Mesodermal cell (in vitro differentiated cells): ENCODE measurements around the gene GSTT2.

ENCODE experiments used
- H3K27ac ChIP-seq: 2 replicates; pipeline ENCODE4 v1.7.0; 2013; ENCODE audit warnings: mild to moderate bottlenecking, low read depth, low read length, moderate library complexity; ENCODE audit not compliant: severe bottlenecking
- H3K36me3 ChIP-seq: 2 replicates; pipeline ENCODE4 v1.7.1; 2013; ENCODE audit warnings: mild to moderate bottlenecking, low read length, moderate library complexity; ENCODE audit not compliant: control insufficient read depth, insufficient read depth
- H3K4me1 ChIP-seq: one replicate; pipeline ENCODE4 v1.7.1; 2013; ENCODE audit warnings: mild to moderate bottlenecking, low read length; ENCODE audit not compliant: insufficient read depth, control insufficient read depth, poor library complexity, severe bottlenecking
- H3K4me3 ChIP-seq: 2 replicates; pipeline ENCODE4 v1.7.0; 2013; ENCODE audit warnings: low read length, control low read depth, mild to moderate bottlenecking; ENCODE audit not compliant: insufficient read depth, poor library complexity, severe bottlenecking; ENCODE audit errors: extremely low read depth
- H3K9me3 ChIP-seq: 2 replicates; pipeline ENCODE4 v1.7.1; 2013; ENCODE audit warnings: mild to moderate bottlenecking, low read length, moderate library complexity; ENCODE audit not compliant: control insufficient read depth
- WGBS, 2 experiments: methylation state at CpG; one replicate each; pipeline ENCODE4 v1.1.5; 2013; ENCODE audit warnings: missing lambda C conversion rate in 2 of 2; ENCODE audit not compliant: insufficient coverage in 2 of 2; 5-methylcytosine and 5-hydroxymethylcytosine counted together

Gene GSTT2

GRCh38 chr22:24001314-24001713 is 21.4 kb downstream of the GSTT2 start:
- Histone ChIP-seq H3K4me1 (peaks cover 4% of the 10 kb centered on the region), H3K36me3 (no peaks in the 10 kb centered on the region), H3K27ac (no peak overlapping the region), H3K9me3 (no peaks in the 10 kb centered on the region), H3K4me3 (no peak overlapping the region)
- WGBS, 2 experiments, result 62 to 71% methylated on average over 8 to 9 of the region's 9 CpGs

DNA sequence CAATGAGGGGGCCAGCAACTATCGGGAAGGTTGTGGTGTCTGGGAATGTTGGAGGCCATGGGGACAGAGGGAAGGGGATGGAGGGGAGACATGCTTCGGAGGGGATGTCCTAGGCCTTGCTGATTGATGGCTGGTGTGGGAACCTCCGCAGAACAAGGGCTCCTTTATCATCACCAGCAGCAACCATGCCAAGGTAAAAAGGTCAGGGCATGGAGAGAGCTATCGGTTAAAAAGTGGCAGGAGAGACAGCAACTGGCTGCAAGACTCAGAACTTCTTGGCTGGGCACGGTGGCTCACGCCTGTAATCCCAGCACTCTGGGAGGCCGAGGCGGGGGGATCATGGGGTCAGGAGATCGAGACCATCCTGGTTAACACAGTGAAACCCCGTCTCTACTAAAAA is 22.3 kb downstream of the GSTT2 start:
- Histone ChIP-seq H3K9me3 (no peaks in the 10 kb centered on the region), H3K27ac (no peak overlapping the region), H3K4me3 (no peak overlapping the region), H3K36me3 (no peaks in the 10 kb centered on the region), H3K4me1 (peaks cover 4% of the 10 kb centered on the region)
- 82 to 86% methylated on average over 4 to 7 of the region's 10 CpGs for WGBS, 2 experiments

DNA sequence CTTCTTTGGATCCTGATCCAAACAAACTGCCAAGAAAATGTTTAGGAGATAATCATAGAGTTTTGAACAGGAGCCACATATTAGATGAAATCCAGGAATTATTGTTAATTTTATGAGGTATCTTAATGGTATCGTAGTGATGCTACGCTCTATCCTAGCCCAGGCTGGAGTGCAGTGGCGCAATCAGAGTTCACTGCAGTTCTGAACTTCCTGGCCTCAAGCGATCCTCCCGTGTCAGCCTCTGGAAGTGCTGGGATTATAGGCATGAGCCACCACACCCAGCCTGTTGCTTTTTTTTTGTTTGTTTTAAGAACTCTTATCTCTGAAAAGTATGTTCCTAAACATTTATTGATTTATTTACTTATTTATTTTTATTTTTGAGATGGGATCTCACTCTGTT is 22.9 kb downstream of the GSTT2 start:
- Histone ChIP-seq H3K4me1 (peaks cover 4% of the 10 kb centered on the region), H3K36me3 (no peaks in the 10 kb centered on the region), H3K4me3 (no peak overlapping the region), H3K27ac (no peak overlapping the region), H3K9me3 (no peaks in the 10 kb centered on the region)
- 86 to 93% methylated on average over 5 of the region's 5 CpGs for WGBS, 2 experiments

GRCh38 chr22:24003887-24004286 is 24.0 kb downstream of the GSTT2 start:
- H3K4me1 ChIP-seq, result peaks cover 4% of the 10 kb centered on the region
- H3K4me3 ChIP-seq, result no peak overlapping the region
- H3K36me3 ChIP-seq, result no peaks in the 10 kb centered on the region
- no peaks in the 10 kb centered on the region for H3K9me3 ChIP-seq
- H3K27ac ChIP-seq, result no peak overlapping the region
- 87 to 90% methylated on average over 8 of the region's 9 CpGs for WGBS, 2 experiments

- Histone ChIP-seq H3K4me1 (peaks cover 4% of the 10 kb centered on the region), H3K4me3 (no peak within 1 kb of the TSS)
- WGBS, 2 experiments, result 90 to 92% methylated on average over 6 of the region's 6 CpGs
Observed at GRCh38 chr22:24005201-24005600, 25.3 kb downstream of the GSTT2 start, which contains the start of gene GSTT4. TSS of gene GSTT4 (minus strand) at chr22:24005453. CDS start at chr22:24005356, 97 bp downstream.

DNA sequence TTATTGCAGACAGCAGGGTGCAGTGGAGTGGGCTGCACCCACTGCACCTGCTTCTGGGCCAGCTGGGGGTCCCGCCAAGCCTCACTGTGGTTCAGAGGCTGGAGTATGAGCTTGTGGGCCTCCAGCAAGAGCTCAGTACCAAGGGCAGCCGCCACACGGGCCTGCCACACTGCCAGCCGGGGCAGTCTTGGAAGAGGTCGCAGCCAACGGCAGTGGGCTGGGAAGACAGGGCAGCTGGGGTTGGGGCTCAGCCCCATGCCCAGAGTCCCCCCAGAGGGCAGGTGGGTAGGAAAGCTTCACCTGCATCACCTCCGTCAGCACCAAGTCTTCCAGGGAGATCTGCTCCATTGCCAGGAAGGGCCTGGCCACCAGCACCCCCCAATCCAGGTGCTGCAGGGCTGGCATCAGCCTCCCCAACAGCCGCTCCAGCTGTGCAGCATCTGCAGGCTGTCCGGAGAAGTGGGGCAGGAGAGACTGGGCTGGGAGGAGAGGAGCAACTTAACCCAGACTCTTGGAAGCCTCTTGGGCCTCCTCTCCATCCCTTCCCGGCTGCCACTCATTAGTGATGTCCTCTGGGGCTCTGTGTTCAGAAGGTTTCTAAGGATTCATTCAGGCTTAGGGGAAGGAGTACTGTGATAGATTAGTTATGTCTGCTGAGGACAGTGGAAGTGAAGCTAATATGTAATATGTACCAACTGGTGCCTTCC is 26.4 kb downstream of the GSTT2 start:
- peaks cover 4% of the 10 kb centered on the region for H3K9me3 ChIP-seq
- H3K4me1 ChIP-seq, result peaks cover 2% of the 10 kb centered on the region
- 73 to 89% methylated on average over 9 to 10 of the region's 10 CpGs for WGBS, 2 experiments
- no peak overlapping the region for H3K4me3 ChIP-seq
- no peaks in the 10 kb centered on the region for H3K36me3 ChIP-seq
- no peak overlapping the region for H3K27ac ChIP-seq

More at GRCh38 chr22:24005201-24005600, 25.3 kb downstream of the GSTT2 start, which contains the start of gene GSTT4:
- H3K9me3 ChIP-seq, result peaks cover 1% of the 10 kb centered on the region
- no peaks in the 10 kb centered on the region for H3K36me3 ChIP-seq
- no peak within 1 kb of the TSS for H3K27ac ChIP-seq

DNA sequence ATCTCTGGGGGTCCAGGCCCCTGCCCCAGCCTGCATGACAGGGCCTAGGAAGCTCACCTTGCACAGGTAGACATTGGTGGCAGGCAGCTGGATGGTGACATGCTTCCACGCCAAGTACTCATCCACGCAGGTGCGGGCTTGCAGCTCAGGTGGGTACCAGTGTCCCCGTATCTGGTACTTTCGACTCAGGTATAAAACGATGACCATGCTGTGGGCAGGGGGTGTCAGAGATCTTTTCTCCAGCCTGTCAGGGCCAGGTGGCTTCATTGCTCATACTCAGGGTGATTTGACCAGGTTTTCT is 26.9 kb downstream of the GSTT2 start:
- Histone ChIP-seq H3K36me3 (no peaks in the 10 kb centered on the region), H3K4me1 (no peaks in the 10 kb centered on the region), H3K9me3 (peaks cover 4% of the 10 kb centered on the region), H3K4me3 (no peak overlapping the region), H3K27ac (no peak overlapping the region)
- WGBS, 2 experiments, result 86 to 92% methylated on average over 6 of the region's 6 CpGs

DNA sequence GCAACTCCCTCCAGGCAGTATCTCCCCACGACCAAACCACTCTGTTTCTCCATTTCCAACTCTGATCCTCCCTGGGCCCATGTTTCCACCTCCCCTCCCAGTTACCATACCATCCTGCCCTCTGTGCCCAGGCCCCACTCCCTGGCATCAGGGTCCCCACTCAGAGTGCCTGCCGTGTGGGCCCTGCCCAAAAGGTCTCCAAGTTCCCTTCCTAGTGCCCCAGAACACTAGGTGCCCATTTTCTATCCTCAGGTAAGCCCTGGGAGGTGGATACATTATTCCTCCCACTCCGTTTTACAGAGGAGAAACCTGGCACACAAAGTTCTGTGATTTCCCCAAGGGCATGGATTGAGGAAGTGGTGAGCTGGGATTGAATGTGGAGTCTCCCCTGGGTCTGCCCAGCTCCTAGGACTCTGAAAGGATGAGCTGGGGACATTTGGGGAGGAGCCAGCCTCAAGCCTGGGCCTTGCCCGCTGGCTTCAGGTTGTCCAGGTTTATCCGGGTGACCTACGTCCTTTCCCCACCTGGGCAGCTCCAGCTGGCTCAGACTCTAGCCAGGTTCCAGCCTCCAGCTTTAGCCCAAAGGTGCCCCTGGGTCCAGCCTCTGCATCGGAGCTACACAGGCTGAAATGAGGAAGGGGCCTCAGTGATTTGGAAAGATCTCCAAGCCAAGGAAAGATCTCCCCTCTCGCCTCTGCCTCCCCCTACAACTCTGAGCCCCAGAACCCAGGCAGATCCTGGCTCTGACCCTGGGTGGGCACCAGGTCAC is 27.5 kb downstream of the GSTT2 start:
- Histone ChIP-seq H3K4me1 (no peaks in the 10 kb centered on the region), H3K9me3 (peaks cover 4% of the 10 kb centered on the region), H3K36me3 (no peaks in the 10 kb centered on the region), H3K27ac (no peak overlapping the region), H3K4me3 (no peak overlapping the region)
- 81 to 84% methylated on average over 7 of the region's 8 CpGs for WGBS, 2 experiments

DNA sequence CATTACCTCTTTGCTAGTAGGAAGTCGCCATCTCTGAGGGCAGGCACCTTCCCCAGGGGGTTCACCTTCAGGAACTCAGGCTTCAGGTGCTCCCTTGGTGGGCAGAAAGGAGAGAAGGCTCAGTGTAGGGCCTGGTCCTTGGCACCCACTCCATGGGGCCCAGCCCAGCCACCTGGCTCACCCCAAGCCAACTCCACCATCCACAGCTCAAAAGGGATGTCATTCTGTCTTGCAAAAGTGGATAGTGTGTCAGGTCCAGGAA is 28.0 kb downstream of the GSTT2 start:
- H3K9me3 ChIP-seq, result peaks cover 4% of the 10 kb centered on the region
- H3K27ac ChIP-seq, result no peak overlapping the region
- no peaks in the 10 kb centered on the region for H3K36me3 ChIP-seq
- no peaks in the 10 kb centered on the region for H3K4me1 ChIP-seq
- WGBS, 2 experiments, result 100% methylated on average over 1 of the region's 1 CpG
- H3K4me3 ChIP-seq, result no peak overlapping the region

DNA sequence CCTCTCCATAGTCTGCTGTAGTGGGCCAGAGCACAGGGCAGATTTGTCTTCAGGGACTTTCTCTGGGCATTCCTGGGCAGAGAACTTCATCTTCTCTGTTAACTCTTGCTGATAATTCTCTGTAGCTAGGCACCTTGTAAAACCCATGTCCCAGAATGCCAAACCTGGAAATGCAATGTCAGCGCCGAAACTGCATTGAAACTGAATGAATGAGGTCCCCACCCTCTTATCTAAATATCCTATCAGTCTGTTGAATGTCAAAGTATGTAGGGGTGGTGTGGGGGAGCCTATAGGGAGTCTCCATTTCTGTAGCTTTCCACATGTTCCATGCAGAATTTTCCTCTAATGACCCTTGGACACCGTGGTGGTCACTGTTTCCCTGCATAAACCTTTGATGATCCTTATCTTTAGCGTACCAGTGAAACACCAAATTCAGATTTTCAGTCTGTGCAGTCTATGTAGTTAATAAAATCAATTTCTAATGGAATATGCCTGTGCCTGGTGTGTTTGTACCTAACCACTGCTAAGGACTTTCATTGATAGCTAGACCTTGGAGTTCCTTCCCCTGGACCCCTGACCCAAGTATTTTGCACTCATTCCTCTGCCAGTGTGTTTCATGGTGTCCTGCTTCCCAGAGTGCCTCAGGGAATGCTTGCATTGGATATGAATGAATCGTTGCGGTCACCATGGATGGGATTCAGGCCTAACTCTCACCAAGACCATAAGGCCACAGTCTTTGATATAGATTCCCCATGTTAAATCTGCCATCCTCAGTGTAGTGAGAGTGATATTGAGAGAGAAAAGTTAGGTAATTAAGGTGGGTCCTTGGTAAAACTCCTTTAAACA is 28.7 kb downstream of the GSTT2 start:
- Histone ChIP-seq H3K36me3 (no peaks in the 10 kb centered on the region), H3K9me3 (peaks cover 4% of the 10 kb centered on the region), H3K27ac (no peak overlapping the region), H3K4me3 (no peak overlapping the region), H3K4me1 (no peaks in the 10 kb centered on the region)
- 60 to 61% methylated on average over 1 to 2 of the region's 6 CpGs for WGBS, 2 experiments
